HG02840 (cell line): Measurements from ENCODE around the gene CHST9.
"Not testable (repeated sequence)": the region's sequence is repeated elsewhere in the genome, so short reads cannot be mapped to it uniquely, and the experiment has no call there.

Source experiments
- ATAC-seq: cut with Tn5 transposase; IDR thresholded peaks from one replicate; pipeline ENCODE4 v1.9.1; 2021; ENCODE audit warnings: mild to moderate bottlenecking, moderate library complexity, moderate number of reproducible peaks; ENCODE audit not compliant: unreplicated experiment, low FRiP score

Gene CHST9

DNA sequence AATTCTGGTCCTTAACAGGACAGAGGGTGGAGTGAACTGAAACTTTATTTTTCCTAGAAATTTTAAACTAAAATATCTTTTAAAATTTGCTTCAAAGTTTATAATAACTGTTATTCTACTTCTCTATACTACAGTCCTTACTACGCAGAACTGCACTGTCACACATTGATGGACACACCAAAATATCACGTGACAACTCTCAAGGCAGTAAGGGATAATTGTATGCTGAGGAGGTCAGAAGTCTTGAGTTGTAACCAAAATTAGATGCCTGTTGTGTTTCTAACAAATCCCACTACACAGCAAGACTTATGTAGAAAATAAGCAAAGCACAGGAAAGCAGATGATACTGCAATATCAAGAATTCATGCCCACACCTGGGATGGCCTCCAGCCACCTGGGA, 76.3 kb downstream of the CHST9 start:
- ATAC-seq: no peak

DNA sequence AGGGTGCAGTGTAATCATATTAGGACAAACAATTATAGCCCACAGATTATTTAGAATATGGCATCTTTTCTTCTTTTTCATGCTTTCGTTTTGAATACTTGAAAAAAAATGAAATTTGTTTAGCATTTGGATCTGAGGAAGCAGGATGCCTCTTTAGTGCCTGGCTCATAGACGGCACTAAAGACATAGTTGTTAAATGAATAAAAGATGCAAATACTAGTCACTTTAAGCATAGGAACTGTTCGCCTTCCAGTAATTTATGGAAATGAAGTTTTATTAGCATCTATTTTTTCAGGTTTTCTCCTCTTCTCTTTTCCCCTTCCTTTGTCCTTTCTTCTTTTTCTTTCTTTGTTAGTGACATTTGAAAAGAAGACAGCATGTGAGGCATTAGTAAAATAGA, 80.4 kb downstream of the CHST9 start:
- ATAC-seq: no peak

DNA sequence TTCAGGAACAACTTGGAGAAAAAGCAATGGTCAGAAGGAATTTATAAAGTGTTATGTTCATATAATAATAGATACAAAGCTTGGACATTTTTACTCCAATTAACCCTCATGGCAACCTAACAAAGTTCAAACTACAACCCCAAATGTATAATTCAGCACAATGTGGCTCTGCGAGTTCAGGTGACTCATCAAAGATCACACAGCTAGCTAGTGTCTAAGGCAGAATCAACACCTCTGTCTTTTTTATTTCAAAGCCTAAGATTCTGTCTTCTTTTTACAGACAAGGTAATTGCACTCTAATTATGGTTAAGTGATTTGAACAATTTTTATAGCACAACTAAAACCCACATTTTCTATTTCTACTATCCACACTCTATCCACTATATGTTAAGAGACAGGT, 90.5 kb downstream of the CHST9 start:
- ATAC-seq: no peak

DNA sequence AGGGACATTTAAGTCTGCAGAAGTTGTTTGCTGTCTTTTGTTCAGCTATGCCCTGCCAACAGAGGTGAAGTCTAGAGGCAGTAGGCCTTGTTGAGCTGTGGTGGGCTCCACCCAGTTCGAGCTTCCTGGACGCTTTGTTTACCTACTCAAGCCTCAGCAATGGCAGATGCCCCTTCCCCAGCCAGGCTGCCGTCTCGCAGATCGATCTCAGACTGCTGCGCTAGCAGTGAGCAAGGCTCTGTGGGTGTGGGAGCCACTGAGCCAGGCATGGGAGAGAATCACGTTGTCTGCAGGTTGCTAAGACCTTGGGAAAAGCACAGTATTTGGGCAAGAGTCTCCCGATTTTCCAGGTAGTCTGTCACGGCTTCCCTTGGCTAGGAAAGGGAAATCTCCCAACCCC, 91.8 kb downstream of the CHST9 start:
- not testable (repeated sequence) for ATAC-seq

DNA sequence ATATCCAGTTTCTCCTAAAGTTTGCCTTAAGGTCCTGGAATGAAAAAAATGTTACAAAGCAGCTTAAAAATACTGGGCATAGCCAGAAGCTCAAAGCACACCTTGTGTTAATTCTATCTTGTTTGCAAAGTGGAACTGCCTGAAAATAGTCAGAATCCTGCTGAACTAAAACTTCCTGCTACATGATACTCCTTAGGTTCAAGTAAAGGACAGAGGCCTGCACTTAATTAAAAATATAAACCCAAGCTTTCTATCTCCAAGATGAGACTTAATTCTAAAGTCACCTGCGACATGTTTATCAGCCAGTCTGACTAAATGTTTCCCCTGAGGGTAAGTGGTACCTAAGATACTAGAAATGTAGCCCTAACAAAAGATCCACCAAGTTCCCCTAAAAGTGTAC, 103.4 kb downstream of the CHST9 start:
- no peak for ATAC-seq

DNA sequence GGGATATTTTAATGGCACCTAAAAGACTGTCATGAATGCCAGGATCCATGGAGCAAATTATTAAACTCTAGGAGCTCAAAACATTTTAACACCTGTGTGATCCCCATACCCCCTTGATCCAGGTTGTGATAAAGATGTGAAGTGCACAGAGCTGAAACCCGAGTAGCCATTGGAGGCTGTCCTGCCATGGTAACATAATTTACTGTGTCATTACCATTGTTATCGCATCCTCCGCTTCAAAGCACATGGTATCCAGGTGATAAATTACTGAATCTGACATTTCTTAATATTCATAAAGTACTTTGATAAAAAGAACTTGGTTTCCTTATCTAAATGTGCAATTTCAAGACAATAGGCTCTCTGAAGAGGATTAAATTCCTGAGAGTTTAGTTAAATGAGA, 109.3 kb downstream of the CHST9 start:
- no peak for ATAC-seq

DNA sequence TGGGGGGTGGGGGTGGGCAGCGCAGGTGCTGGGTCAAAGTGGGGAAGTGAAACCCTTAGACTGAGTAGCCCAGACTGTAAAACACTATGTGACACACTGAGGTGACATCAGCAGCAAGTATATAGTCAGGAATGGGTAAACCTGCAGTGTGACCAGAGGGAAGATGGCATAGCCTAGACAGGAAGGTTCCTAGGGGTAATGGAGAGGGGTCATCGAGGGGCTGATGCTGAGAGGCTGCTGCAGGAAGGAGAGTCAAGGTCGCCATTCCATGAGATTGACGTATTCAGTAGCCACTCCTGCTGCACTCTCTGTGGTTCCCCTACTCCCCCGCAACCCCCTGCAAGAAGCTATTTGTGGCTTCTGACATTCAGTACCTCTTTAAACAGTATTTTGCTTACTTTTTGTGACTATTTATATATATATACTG, 111.7 kb downstream of the CHST9 start:
- ATAC-seq: peak; percentile 66

DNA sequence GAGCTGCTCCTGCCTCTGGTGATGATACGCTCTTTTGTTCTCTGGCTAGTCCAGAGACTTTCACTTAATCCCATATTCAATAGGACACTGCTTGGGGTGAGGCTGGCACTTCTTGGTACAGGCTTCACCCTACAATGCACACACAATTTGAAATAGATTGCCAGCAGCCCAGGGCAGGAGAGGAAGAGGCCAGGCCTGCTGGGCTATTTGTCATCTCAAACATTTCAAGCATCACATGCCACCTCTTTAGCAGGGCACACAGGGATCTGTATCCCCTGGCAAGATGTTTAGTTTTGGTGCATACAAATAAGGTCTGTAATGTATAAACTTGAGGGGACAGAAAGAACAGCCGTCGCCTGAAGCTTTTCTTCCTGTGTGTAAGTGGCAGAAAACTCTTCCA, 120.4 kb downstream of the CHST9 start:
- ATAC-seq: no peak

DNA sequence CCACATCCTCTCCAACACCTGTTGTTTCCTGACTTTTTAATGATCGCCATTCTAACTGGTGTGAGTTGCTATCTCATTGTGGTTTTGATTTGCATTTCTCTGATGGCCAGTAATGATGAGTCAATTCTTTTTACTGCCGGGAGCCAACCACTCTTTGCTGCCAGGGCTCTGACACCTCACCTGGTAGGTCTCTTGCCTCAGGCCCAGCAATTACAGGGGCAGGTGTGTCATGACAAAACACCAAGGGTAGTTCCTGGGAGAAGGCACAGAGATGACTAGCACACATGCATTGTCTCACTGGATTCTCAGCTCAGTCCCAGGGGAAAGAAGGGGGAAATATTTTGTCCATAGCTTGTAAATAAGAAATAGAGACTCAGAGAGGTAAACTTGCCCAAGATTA, 122.3 kb downstream of the CHST9 start:
- no peak for ATAC-seq

DNA sequence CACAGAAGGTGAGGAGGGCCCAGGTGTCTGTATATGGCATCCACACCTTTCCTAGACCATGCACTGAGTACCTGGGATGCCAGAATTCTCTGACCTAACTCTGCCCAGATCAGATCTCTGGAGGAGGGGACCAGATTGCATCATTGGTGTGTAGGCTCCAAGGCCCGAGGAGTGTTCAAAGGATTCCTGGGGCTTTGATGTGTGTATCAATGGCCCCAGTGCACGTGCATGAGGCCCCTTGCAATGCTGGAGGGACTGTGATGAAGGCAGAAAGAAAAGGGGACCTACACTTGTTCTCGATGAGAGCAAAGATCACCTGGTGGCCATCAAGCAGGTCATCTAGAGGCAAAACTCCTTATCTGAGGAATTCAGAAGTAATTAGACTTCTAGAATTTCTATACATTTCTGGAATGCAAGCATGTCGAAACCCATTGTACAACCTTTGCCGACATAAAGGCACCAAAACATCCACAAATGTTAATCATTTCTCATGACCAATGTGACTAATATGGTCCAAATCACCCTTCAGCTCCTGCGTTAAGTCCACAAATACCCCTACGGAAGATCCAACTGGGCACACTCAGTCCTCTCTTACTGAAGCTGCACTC, 123.5 kb downstream of the CHST9 start:
- ATAC-seq: no peak

DNA sequence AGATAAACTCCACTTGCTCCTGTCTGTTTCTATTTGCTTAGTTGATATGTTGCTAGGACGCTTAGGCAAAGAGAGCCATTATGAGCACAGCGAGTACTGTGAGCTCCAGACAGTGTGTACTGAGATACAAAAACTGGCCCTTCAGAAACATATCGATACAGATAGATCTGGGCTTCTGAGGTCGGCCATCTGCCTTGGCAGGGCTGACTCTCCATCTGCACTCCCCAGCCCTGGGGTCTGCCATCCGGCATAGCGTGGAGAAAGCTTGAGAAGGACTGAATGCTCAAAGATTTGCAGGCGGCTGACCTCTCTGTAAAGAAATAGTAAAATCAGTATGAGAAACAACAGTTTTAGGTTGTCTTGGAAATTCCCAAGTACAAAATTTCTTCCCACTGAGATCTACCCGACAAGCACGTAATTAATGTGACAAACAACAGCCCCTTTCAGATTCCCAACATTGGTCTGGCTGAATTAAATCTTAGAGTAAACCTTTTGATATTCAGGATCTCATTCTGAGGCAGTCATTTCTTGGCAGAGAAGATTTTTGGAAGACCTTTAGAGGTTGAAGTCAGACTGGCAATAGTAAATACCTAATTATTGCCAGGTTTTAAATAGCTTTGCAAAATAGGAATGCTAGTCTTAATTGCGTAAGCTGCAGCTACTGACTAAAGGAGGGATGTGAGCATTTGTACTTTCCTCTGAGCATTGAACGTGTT, 127.4 kb downstream of the CHST9 start:
- ATAC-seq: no peak

DNA sequence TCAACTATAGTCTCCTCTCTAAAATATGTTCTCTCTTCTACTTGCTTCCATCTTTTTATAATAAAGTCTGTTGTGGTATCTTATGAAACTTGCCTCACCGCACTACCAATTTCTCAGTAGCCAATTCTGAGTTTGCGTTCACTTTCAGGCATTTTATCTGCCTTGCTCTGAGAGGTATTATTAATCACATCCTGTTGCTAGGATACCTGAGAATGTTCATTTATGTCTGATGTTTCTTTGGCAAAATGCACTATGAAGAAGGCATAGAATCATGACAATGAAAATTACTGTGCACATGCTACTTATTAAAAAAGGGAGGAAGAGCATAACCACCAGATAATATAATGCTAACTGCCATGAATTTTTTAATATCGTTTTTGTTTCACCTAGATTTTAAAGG, 130.2 kb downstream of the CHST9 start:
- ATAC-seq: no peak

DNA sequence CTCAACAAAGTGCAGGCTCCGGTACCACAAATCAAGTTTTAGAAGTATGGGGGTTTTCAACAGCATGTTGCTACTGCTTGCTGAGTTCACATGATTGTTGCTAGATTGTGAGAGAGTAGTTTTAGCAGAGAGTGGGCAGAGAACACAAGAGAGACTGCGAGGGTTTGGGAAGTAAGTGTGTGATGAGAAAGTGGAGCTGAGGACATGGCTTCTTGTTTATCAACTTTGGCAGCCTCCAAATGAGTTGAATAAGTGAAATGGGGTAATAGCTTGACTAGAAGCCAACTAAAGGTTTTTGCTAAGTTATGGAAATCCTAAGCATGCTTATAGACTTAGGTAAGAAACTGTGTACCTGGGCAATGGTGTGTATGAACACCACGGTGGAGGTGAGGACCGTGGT, 135.1 kb downstream of the CHST9 start:
- no peak for ATAC-seq

DNA sequence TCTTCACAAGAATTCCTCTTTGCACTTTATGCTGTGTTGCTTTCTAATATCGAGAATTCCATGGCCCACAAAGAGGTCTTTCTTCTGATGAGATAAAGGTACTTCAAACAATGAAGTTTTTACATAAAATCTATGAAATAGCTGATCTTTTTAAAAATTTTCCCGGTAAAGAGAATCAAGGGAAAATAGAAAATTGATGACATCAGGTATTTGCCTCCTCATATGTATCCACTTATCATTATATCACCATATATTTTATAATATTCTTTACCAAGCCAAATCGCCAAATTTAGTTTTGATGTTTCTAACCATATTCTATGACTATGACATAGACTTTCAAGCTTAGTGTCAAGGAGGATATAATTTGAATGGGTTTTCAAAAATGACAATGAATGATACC, 139.8 kb downstream of the CHST9 start:
- ATAC-seq: no peak

DNA sequence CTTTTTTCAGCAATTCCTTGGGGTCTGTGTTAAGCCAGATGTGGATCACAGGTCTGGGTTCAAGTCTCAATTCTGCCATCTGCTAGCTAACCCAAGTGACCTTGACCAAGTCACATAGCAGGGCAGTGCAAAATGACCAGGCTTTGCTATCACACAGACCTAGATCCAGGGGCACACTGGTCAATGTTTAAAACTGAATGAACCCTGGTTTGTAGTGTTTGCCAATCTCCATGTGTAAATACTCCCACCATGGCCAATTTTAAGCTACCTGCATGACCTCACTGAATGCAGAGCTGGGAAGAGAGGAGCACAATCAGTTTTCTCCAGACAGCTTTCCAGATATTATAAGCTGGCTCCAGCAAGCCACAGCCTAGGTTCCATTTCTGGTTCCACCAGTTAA, 142.9 kb downstream of the CHST9 start:
- no peak for ATAC-seq

DNA sequence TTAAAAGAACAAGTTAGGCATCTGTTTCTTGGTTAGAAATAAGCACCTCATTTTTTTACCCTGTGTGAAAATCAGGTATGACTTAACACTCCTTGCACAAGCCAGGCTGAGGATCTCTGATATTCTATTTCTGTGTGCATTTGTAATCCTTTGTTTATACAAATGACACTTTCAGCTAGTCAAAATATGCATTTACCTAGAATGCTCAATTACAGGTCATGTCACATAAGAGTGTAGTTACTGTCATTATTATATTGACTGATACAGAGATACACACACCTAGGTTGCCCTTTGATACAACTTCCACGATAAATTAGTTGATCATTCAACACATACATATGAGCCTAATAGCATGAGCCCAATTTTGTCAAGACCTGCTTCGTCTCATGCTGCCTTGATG, 144.3 kb downstream of the CHST9 start:
- ATAC-seq: no peak

DNA sequence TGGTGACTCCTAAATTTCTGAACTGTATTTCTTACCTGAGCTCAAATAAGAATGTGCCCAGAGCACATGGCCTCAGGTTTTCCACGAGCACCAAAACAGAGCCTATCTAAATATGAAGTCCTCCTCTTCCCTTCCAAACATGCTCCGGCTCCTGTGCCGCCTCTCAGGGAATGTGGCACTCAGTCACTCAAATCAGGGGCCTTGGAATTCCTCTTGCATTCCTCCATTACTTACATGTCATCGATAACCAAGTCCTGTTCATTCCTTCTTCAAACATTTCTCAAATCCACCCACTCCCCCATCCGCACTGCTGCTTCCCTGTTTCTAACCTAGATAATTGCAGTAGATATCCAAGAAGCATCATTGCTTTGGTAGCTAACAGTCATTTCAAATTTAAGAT, 151.4 kb downstream of the CHST9 start:
- no peak for ATAC-seq

DNA sequence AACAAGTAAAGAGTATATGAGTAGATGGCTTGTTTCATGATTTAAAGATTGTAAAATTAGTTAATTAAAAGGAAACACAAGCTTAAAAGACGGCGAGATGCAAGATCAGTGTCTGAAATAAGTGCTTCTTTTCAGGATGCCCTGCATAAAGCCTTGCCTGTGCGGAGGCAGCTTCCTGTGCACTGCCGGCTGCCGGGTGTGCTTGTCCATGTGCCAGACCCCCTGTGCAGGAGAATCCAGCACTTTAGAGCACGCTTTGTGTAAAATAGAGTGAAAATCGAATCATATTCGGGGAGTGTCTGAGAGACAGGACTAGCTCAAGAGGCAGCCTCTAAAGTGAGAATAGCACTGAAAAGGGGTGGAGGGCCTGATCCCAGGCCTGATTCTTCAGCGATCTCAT, 154.7 kb downstream of the CHST9 start:
- no peak for ATAC-seq

DNA sequence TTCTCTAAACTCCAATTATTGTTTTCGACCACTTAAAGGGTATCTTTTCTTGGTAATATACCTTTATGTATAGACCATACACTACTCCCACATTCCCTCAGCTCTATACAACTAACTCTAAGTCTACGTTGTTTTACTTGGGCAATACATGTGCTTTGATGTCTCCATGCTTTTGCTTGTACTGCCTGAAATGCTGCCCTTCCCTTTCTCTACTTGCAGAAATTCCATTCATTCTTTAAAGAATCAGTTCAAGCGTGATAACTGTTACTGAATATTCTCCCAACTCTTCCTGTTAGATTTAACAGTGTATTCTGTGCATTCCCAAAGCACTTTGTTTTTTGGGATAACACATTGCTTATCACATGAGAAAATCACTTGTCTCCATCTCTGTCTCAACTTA, 162.6 kb downstream of the CHST9 start:
- ATAC-seq: no peak

DNA sequence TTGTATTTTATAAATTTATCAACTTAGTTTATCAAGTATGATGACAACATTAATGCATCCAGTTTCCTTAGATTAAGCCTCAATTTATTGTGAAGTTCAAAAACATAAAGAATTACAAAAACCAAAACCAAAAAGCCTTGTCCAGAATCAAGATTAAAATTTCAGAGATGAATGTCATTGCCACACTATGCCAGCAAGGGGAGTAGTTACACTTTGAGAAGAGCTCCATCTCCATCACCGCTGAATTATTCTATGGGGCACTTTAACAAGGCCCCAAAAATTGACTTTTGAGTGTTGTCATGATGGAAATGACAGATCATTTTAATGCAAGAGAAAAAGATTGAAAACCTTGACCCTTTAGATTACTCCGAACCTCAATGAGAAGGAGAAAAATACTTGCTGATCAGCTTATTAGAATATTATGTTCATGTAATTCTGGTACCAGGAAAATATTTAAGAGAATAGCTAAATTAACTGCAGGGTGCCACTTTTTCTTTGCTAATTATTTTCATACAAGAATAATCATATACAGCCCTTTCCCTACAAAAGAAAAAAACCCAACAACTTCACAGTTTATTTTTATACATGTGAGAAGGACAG, 167.1 kb downstream of the CHST9 start:
- ATAC-seq: no peak

DNA sequence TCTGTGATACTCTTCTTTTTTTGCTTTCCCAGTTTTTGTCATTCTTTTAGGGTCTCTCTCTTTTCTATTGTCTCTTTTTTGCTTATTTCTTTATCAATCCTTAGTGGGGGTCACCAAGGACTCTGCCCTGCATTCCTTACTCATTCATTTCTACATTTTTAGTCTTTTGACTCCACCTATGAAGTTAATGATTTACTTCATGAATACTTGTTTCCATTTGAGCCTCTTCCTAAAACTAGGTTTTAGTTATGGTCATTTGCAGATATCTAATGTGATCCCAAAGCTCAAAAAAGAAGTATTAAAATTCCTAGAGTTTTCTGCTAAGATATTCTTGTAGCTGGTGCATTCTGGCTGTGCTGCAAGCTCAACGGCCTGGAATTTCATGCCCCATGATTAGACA, 170.3 kb downstream of the CHST9 start:
- no peak for ATAC-seq

DNA sequence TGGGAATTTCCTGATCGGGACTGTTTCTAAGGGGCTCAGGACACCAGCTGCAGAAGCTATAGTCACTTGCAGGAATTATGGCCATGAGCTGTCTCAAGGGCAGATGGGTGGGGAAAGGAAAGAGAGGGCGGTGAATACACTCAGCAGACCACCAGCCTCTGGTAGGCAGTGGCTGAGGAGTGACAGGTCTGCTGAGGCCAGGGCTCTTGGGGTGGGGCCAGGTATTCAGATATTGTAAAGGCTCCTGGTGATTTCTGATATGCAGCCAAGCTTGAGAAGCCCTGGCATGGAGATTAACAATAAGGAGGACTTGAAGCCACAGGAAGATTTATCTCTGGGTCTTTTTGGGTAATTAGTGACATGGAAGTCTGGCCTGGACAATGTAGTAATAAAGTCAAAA, 174.3 kb downstream of the CHST9 start:
- ATAC-seq: no peak
